GM21723 (cell line): ENCODE results near the gene MRPS7.

Experiments used
- ATAC-seq: cut with Tn5 transposase; IDR thresholded peaks from one replicate; pipeline ENCODE4 v1.9.1; 2021; ENCODE audit warnings: mild to moderate bottlenecking, moderate library complexity; ENCODE audit not compliant: unreplicated experiment

MRPS7 gene

GRCh38 chr17:75307957-75308731 lies 46.5 kb downstream of the MRPS7 start:
- ATAC-seq = no peak

- no peak for ATAC-seq
These were observed 47.3 kb downstream of the MRPS7 start for GRCh38 chr17:75308732-75309629.

GRCh38 chr17:75313941-75314551 lies 52.4 kb downstream of the MRPS7 start:
- ATAC-seq = peak; percentile 46

DNA sequence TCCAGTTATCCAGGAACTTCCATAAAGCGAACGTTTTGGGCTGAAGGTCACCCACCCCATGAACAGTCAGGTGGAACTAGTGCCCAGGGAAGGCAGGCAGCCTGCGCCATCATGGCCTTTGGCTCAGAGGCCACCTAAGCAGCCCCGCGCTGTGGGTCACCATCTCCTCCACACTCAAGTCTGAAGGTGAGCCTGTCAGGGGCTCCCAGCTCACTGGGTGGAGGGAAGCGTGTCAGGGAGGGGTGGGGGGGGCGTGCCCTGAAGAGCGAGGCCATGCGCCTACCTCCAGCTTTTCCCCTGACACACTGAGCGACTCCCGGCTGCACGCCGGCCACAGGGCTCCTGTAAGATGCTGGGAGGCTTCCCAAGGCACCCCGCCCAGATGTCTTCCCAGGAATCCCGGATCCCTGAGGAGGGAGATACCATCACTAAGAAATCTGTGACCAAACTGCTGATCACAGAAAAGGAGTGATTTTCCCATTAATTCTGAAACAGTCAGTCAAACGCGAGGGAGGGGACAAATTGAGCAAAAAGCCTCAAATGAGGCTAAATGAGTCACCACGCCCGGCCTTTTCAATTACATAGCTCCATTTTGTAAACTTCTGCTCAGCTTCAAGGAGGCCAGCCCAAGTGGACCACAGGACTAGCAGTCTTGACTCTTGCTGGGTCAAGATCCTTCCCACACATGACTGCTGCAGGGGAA lies 54.0 kb downstream of the MRPS7 start:
- ATAC-seq = no peak
